Ovary (tissue), 9 donors: ENCODE results near the gene WDR37. TPM values are rescaled to one million over a fixed set of nuclear protein-coding genes. Genes with fewer than 3 reads are reported as not detected.

Experiments
- DNase-seq, 5 donors: peaks; one replicate each; pipeline ENCODE4 v3.0.0-alpha.2; 2019 to 2020
- H3K27ac ChIP-seq, 2 donors: fragments of 200-600 bp; one replicate each; pipeline versions ENCODE4 v1.5.1 to v1.8.0; 2019 to 2022
- H3K27me3 ChIP-seq: fragments of 200-600 bp; one replicate; pipeline ENCODE4 v1.8.0; 2022
- H3K36me3 ChIP-seq: fragments of 200-600 bp; sonication (generic); one replicate; pipeline ENCODE4 v1.5.1; 2019
- H3K4me1 ChIP-seq: one replicate; pipeline ENCODE4 v1.8.1; 2013; ENCODE audit warnings: mild to moderate bottlenecking, moderate library complexity; ENCODE audit not compliant: insufficient read depth
- H3K4me3 ChIP-seq: fragments of 200-600 bp; sonication (generic); one replicate; pipeline ENCODE4 v1.5.1; 2017
- H3K9me3 ChIP-seq, 2 donors: fragments of 200-600 bp in 1 of 2; sonication (generic) in 1 of 2; one replicate each; pipeline versions ENCODE4 v1.5.1 to v1.8.1; 2013 to 2019; ENCODE audit warnings: mild to moderate bottlenecking in 1 of 2, moderate library complexity in 1 of 2
- EP300 ChIP-seq: sonication (generic); formaldehyde crosslinking; IDR thresholded peaks from one replicate; pipeline ENCODE4 v1.6.1; 2017; ENCODE audit warnings: antibody characterized with exemption
- POLR2A ChIP-seq: fragments of 450-650 bp; IDR thresholded peaks from one replicate; pipeline ENCODE4 v1.6.1; 2017; ENCODE audit warnings: antibody characterized with exemption, mild to moderate bottlenecking, moderate library complexity
- WGBS, 3 donors: extraction: QIAGEN DNeasy Blood & Tissue Kit in 1 of 3; methylation state at CpG; one replicate each; pipeline versions ENCODE4 v1.1.5 to v1.1.7; 2013 to 2017; 5-methylcytosine and 5-hydroxymethylcytosine counted together
- intact Hi-C, 4 donors: fragments of 100-400 bp; cut with DNase I; formaldehyde crosslinking; loops; one replicate each; pipeline versions ENCODE4 v1.11.0 to v1.15.1; 2022 to 2023
- polyA plus RNA-seq, 2 donors: library from polyadenylated mRNA; stranded (reverse); fragments of 200-250 nt in 1 of 2; fragments of 350-450 nt in 1 of 2; fragmentation: Illumina TruSeq in 1 of 2; extraction: RNeasy Lipid Tissue Mini Kit (QIAGEN cat#74804) in 1 of 2; gene quantifications; one replicate each; pipeline ENCODE4 v1.2.3, GENCODE V29; 2013 to 2014
- total RNA-seq, 7 donors: library from RNA; depleted of rRNA in 2 of 7; stranded (reverse); fragments of >200 nt in 2 of 7; fragmentation: NEBNext Ultra II Directional in 3 of 7; extraction: Animal tissue kit (Norgen Biotek cat#: 25700) in 3 of 7; gene quantifications; one replicate each; pipeline versions ENCODE4 v1.1.0 to v1.2.4, GENCODE V29; 2016 to 2023
- TF ChIP-seq, protein P1 (sequence below), 3 donors: fragments of 450-650 bp in 2 of 3; fragments of 200-600 bp in 1 of 3; IDR thresholded peaks; one replicate each; pipeline versions ENCODE4 v1.5.1 to v1.8.0; 2016 to 2022; ENCODE audit warnings: antibody characterized with exemption in 3 of 3, mild to moderate bottlenecking in 1 of 3
- donor health status: DM: no; HTN: no; CAD: no; lungs with moderate emphysema.
- donor health status: DM: no; HTN: no; CAD: no.
- donor health status: Bipolar disorder and iron deficiency.
- donor health status: DM: yes; HTN: yes; CAD: no.
- donor health status: DM: no; HTN: no; CAD: no.
- donor health status: DM: yes; HTN: yes; CAD: no.

The WDR37 gene
- total and polyA plus RNA-seq, 9 donors, result 6.6 to 20.0 (median 14.8) TPM

DNA sequence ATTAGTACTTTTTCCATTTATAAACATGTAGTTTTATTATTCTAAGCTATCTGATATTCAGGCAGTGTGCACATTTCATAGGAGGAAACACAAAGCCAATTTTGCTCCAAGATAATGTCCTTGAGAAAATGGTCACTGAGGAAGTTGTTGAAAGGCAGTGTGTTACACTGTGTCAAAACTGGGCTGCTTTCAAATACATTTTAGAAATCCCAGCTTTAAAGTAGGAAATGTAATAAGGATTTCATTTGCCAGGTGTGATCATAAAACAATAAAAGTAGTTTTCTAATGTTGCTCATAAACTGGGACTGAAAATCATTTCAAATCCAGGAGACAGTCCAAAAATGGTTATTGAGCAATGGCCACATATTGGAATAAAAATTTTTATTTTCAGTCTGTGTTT lies 80.1 kb downstream of the WDR37 start:
- Histone ChIP-seq H3K27ac (no peak overlapping the region), H3K27me3 (no peaks in the 10 kb centered on the region), H3K9me3 (no peaks in the 10 kb centered on the region), H3K36me3 (no peaks in the 10 kb centered on the region), H3K4me1 (no peaks in the 10 kb centered on the region), H3K4me3 (no peak overlapping the region)
- intact Hi-C loops, result no loop called here
- TF ChIP-seq POLR2A (no peak), EP300 (no peak)
- TF ChIP-seq, protein P1, sequence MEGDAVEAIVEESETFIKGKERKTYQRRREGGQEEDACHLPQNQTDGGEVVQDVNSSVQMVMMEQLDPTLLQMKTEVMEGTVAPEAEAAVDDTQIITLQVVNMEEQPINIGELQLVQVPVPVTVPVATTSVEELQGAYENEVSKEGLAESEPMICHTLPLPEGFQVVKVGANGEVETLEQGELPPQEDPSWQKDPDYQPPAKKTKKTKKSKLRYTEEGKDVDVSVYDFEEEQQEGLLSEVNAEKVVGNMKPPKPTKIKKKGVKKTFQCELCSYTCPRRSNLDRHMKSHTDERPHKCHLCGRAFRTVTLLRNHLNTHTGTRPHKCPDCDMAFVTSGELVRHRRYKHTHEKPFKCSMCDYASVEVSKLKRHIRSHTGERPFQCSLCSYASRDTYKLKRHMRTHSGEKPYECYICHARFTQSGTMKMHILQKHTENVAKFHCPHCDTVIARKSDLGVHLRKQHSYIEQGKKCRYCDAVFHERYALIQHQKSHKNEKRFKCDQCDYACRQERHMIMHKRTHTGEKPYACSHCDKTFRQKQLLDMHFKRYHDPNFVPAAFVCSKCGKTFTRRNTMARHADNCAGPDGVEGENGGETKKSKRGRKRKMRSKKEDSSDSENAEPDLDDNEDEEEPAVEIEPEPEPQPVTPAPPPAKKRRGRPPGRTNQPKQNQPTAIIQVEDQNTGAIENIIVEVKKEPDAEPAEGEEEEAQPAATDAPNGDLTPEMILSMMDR (IDR thresholded peaks at IDR 0.05), result no peak
- no peak for DNase-seq

DNA sequence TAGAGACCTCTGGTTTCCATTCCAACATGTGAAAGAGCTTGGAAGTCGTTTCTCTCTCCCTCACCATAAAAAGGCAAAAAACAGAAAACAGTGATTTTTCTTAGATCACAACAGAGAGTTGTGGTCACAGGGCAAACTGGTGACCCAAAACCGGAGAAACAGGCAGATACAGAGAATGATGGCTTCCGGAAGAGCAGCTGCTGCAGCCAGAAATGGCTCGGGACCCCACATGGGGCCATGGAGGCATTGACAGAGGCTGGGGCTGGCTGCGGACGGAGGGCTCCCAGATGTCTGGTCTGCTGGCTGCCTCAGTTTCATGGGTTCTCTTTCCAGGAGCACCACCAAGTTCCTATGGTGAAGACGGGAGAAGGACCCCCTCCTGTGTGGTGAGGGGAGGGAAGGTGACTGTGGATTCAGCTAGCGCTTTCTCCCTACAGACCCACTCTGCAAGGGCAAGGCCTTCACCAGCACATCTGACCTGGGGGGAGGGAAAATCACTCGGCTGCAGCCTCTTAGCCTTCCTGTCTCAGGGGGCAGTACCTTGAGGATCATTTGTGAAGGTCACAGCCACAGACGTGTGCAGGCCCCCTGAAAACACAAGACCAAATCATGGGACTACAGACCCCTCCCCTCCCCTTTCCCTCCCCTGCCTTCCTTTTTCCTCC lies 81.4 kb downstream of the WDR37 start:
- intact Hi-C loops, result no loop called here
- DNase-seq, result no peak
- no peaks in the 10 kb centered on the region for H3K36me3 ChIP-seq
- H3K9me3 ChIP-seq, result no peaks in the 10 kb centered on the region
- H3K4me3 ChIP-seq, result no peak overlapping the region
- TF ChIP-seq POLR2A (no peak), EP300 (no peak)
- TF ChIP-seq, protein P1 (IDR thresholded peaks at IDR 0.05), result no peak
- no peaks in the 10 kb centered on the region for H3K4me1 ChIP-seq
- 74 to 80% (median 75%) methylated on average over 10 of the region's 10 CpGs for WGBS, 3 donors
- H3K27ac ChIP-seq, result no peak overlapping the region
- H3K27me3 ChIP-seq, result no peaks in the 10 kb centered on the region

DNA sequence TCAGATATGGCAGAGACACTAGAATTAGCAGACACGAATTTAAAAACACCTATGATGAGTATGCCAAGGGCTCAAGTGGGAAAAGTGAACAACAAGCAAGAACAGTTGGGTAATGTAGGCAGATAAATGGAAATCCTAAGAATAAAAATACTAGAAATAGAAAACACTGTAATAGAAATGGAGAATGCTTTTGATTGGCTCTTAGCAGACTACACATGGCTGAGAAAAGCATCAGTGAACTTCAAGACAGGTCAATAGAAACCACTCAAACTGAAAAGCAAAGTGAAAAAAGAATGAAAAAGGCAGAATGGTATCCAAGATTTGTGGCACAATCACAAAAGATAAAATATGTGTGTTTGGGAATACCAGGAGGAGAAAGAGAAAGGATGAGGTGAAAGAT lies 82.3 kb downstream of the WDR37 start:
- no peak overlapping the region for H3K4me3 ChIP-seq
- DNase-seq, result no peak
- TF ChIP-seq EP300 (no peak), POLR2A (no peak)
- TF ChIP-seq, protein P1 (IDR thresholded peaks at IDR 0.05), result no peak
- no peaks in the 10 kb centered on the region for H3K27me3 ChIP-seq
- no peaks in the 10 kb centered on the region for H3K4me1 ChIP-seq
- H3K36me3 ChIP-seq, result no peaks in the 10 kb centered on the region
- WGBS, 3 donors, result 59 to 85% (median 71%) methylated on average over 1 of the region's 1 CpG
- H3K27ac ChIP-seq, result no peak overlapping the region
- no peaks in the 10 kb centered on the region for H3K9me3 ChIP-seq
- intact Hi-C loops, result no loop called here

DNA sequence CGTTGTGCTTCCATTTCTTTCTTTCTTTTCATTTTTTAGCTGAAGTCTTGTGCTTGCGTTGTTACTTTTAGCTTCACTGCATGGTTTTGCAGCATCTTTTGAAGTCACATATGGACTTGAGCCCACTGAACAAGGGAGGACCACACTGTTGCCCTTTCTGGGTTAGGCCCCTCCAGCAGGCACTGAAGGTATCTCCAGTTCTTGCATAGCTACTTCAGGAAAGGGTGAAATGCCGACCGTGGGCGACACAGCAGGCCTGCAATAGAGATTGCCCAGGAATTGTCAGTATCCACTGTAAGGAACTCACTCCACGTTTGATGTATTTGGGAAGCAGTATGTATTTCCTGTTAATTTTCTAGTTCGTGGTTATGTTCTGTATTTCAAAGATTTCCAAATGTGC lies 85.1 kb downstream of the WDR37 start:
- 64 to 71% (median 66%) methylated on average over 7 of the region's 7 CpGs for WGBS, 3 donors
- no peak for DNase-seq
- H3K4me1 ChIP-seq, result no peaks in the 10 kb centered on the region
- H3K36me3 ChIP-seq, result no peaks in the 10 kb centered on the region
- H3K27ac ChIP-seq, result no peak overlapping the region
- H3K9me3 ChIP-seq, result no peaks in the 10 kb centered on the region
- H3K27me3 ChIP-seq, result no peaks in the 10 kb centered on the region
- TF ChIP-seq, protein P1 (IDR thresholded peaks at IDR 0.05), result no peak
- TF ChIP-seq POLR2A, result no peak
- TF ChIP-seq EP300, result no peak
- intact Hi-C loops, result no loop called here
- no peak overlapping the region for H3K4me3 ChIP-seq
